Measurements from ENCODE around the gene SYNPO2L. TPM values are rescaled to one million over a fixed set of nuclear protein-coding genes. Genes with fewer than 3 reads are reported as not detected.

Gene SYNPO2L
- total and polyA plus RNA-seq, 2 donors (not counting 1 experiment from before 2014, with no cell fraction given) = 0.07 TPM; not detected in 1

- no peak overlapping the region for H3K4me3 ChIP-seq (ENCODE audit: control extremely low read depth in 1 of 5, extremely low read depth in 1 of 5, insufficient read depth in 1 of 5, low read depth in 2 of 5, low read length in 4 of 5)
- DNase-seq (no peak), ATAC-seq (ENCODE audit: low read depth) (no peak)
- 24% methylated on average over 11 of the region's 12 CpGs for WGBS (ENCODE audit: insufficient coverage)
- no peaks in the 10 kb centered on the region for H3K36me3 ChIP-seq (replicated peaks in 1 of 2; ENCODE audit: control extremely low read depth in 1 of 2, control insufficient read depth in 1 of 2, extremely low read depth in 1 of 2, insufficient read depth in 2 of 2, low read length in 1 of 2)
- peaks cover 4% of the 10 kb centered on the region for H3K4me1 Mint-ChIP-seq
- H3K4me2 ChIP-seq (replicated peaks; ENCODE audit: low read depth, low read length, poor library complexity, severe bottlenecking) = no peak overlapping the region
- H3K79me2 ChIP-seq (ENCODE audit: control insufficient read depth, insufficient read depth, low read length) = no peaks in the 10 kb centered on the region
- no peak overlapping the region for H3K27ac Mint-ChIP-seq
- no peak overlapping the region for H3K9ac ChIP-seq (ENCODE audit: low read length)
- intact Hi-C loops (cut with micrococcal nuclease) = no loop called here
- no peaks in the 10 kb centered on the region for H3K27me3 ChIP-seq (replicated peaks in 1 of 4; ENCODE audit: control extremely low read depth in 1 of 4, control insufficient read depth in 3 of 4, insufficient read depth in 4 of 4, low read length in 3 of 4)
- no peak overlapping the region for H3K27ac ChIP-seq (ENCODE audit: low read length in 2 of 2)
- H3K4me1 ChIP-seq (ENCODE audit: control insufficient read depth in 2 of 2, insufficient read depth in 2 of 2, low read length in 2 of 2) = no peaks in the 10 kb centered on the region
- POLR2A ChIA-PET = no interaction called here
- TF ChIP-seq CTCF (IDR thresholded peaks at IDR 0.05) (no peak), EZH2 (IDR thresholded peaks at IDR 0.05; ENCODE audit: borderline replicate concordance, insufficient read depth, low read depth, low read length, poor library complexity, severe bottlenecking) (no peak)
- no peaks in the 10 kb centered on the region for H3K9me3 Mint-ChIP-seq (ENCODE audit: insufficient read depth)
- H2AFZ ChIP-seq (ENCODE audit: insufficient read depth, low read depth, low read length, poor library complexity, severe bottlenecking) = no peak overlapping the region
- H3K9me3 ChIP-seq (ENCODE audit: control extremely low read depth in 1 of 3, control insufficient read depth in 2 of 3, insufficient read depth in 1 of 3, low read length in 2 of 3) = no peaks in the 10 kb centered on the region
- H4K20me1 ChIP-seq (ENCODE audit: control insufficient read depth, insufficient read depth, low read length, poor library complexity, severe bottlenecking) = no peaks in the 10 kb centered on the region
- CTCF ChIA-PET = no interaction called here
- no peaks in the 10 kb centered on the region for H3K27me3 Mint-ChIP-seq
- H3K4me3 Mint-ChIP-seq = no peak overlapping the region
Observed at GRCh38 chr10:73655257-73655989, 406 bp downstream of the SYNPO2L start.

GRCh38 chr10:73653701-73654100 lies 2.1 kb downstream of the SYNPO2L start:
- Mint-ChIP-seq H3K27me3 (no peaks in the 10 kb centered on the region), H3K9me3 (ENCODE audit: insufficient read depth) (no peaks in the 10 kb centered on the region), H3K4me1 (peaks cover 16% of the 10 kb centered on the region), H3K27ac (no peak overlapping the region), H3K4me3 (no peak overlapping the region)
- 93% methylated on average over 2 of the region's 3 CpGs for WGBS (ENCODE audit: insufficient coverage)
- ATAC-seq (ENCODE audit: low read depth) = no peak
- H3K79me2 ChIP-seq (ENCODE audit: control insufficient read depth, insufficient read depth, low read length) = no peaks in the 10 kb centered on the region
- POLR2A ChIA-PET = no interaction called here
- no peak for TF ChIP-seq EZH2 (IDR thresholded peaks at IDR 0.05; ENCODE audit: borderline replicate concordance, insufficient read depth, low read depth, low read length, poor library complexity, severe bottlenecking)
- no peak for TF ChIP-seq CTCF (IDR thresholded peaks at IDR 0.05)
- H2AFZ ChIP-seq (ENCODE audit: insufficient read depth, low read depth, low read length, poor library complexity, severe bottlenecking) = no peak overlapping the region
- no peaks in the 10 kb centered on the region for H3K36me3 ChIP-seq (replicated peaks in 1 of 2; ENCODE audit: control extremely low read depth in 1 of 2, control insufficient read depth in 1 of 2, extremely low read depth in 1 of 2, insufficient read depth in 2 of 2, low read length in 1 of 2)
- no peaks in the 10 kb centered on the region for H3K9me3 ChIP-seq (ENCODE audit: control extremely low read depth in 1 of 3, control insufficient read depth in 2 of 3, insufficient read depth in 1 of 3, low read length in 2 of 3)
- no peak overlapping the region for H3K9ac ChIP-seq (ENCODE audit: low read length)
- no peak for DNase-seq
- H3K27ac ChIP-seq (ENCODE audit: low read length in 2 of 2) = no peak overlapping the region
- H3K4me2 ChIP-seq (replicated peaks; ENCODE audit: low read depth, low read length, poor library complexity, severe bottlenecking) = no peak overlapping the region
- CTCF ChIA-PET = interaction anchor here (0.6 to 1.4 kb wide), 2 partner anchors 10 to 134 kb away, joined by 3 to 5 read pairs; no protein-coding TSS in a partner anchor
- H3K4me1 ChIP-seq (ENCODE audit: control insufficient read depth in 2 of 2, insufficient read depth in 2 of 2, low read length in 2 of 2) = no peaks in the 10 kb centered on the region
- intact Hi-C loops (cut with micrococcal nuclease) = no loop called here
- H4K20me1 ChIP-seq (ENCODE audit: control insufficient read depth, insufficient read depth, low read length, poor library complexity, severe bottlenecking) = no peaks in the 10 kb centered on the region
- no peaks in the 10 kb centered on the region for H3K27me3 ChIP-seq (replicated peaks in 1 of 4; ENCODE audit: control extremely low read depth in 1 of 4, control insufficient read depth in 3 of 4, insufficient read depth in 4 of 4, low read length in 3 of 4)
- no peak overlapping the region for H3K4me3 ChIP-seq (ENCODE audit: control extremely low read depth in 1 of 5, extremely low read depth in 1 of 5, insufficient read depth in 1 of 5, low read depth in 2 of 5, low read length in 4 of 5)
